Measurements from ENCODE around the gene H1-8. TPM values are rescaled to one million over a fixed set of nuclear protein-coding genes. Genes with fewer than 3 reads are reported as not detected.

Gene H1-8
- total and polyA plus RNA-seq, 4 experiments from 2014 or later: not detected

DNA sequence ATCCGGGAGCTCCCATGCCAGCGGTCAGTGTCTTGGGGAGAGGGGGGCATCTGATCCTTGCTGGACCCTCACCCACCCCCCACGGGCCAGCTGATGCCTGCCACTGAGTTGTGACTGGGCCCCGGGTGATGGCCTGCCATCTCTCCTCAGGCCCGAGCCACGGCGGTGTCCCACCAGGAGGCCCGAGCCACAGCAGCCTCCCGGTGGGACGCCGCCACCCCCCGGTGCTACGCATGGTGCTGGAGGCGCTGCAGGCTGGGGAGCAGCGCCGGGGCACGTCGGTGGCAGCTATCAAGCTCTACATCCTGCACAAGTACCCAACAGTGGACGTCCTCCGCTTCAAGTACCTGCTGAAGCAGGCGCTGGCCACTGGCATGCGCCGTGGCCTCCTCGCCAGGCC is 4.3 kb downstream of the H1-8 start:
- Mint-ChIP-seq H3K9me3 (no peaks in the 10 kb centered on the region), H3K36me3 (no peaks in the 10 kb centered on the region), H3K4me1 (no peaks in the 10 kb centered on the region), H3K27ac (peak overlapping the region in 1 of 7 donors; percentile 25), H3K27me3 (no peaks in the 10 kb centered on the region), H3K4me3 (no peak overlapping the region)
- H3K36me3 ChIP-seq (ENCODE audit: insufficient read depth, low read length): no peaks in the 10 kb centered on the region
- CTCF ChIA-PET (ENCODE audit: partially characterized antibody): no interaction called here
- POLR2A ChIA-PET (ENCODE audit: partially characterized antibody): no interaction called here
- no peaks in the 10 kb centered on the region for H3K9me3 ChIP-seq (ENCODE audit: control insufficient read depth in 1 of 2, low read length in 2 of 2)
- intact Hi-C loops (cut with micrococcal nuclease): no loop called here
- DNase-seq: no peak
- H3K4me3 ChIP-seq (ENCODE audit: low read length in 2 of 2): no peak overlapping the region
- H3K4me1 ChIP-seq (ENCODE audit: insufficient read depth, low read length): no peaks in the 10 kb centered on the region
- H3K27me3 ChIP-seq (ENCODE audit: insufficient read depth, low read length): no peaks in the 10 kb centered on the region
- H3K27ac ChIP-seq (ENCODE audit: low read depth, low read length): no peak overlapping the region

- no peak overlapping the region for H3K27ac Mint-ChIP-seq
- no peaks in the 10 kb centered on the region for H3K9me3 Mint-ChIP-seq
- no peaks in the 10 kb centered on the region for H3K36me3 Mint-ChIP-seq
- H3K4me1 ChIP-seq (ENCODE audit: insufficient read depth, low read length): no peaks in the 10 kb centered on the region
- ChIA-PET CTCF (ENCODE audit: partially characterized antibody) (no interaction called here), POLR2A (ENCODE audit: partially characterized antibody) (no interaction called here)
- H3K4me1 Mint-ChIP-seq: peaks cover 0 to 5% (median 2%) of the 10 kb centered on the region in 4 donors
- no peaks in the 10 kb centered on the region for H3K9me3 ChIP-seq (ENCODE audit: control insufficient read depth in 1 of 2, low read length in 2 of 2)
- no peak for DNase-seq
- no peaks in the 10 kb centered on the region for H3K27me3 Mint-ChIP-seq
- no peaks in the 10 kb centered on the region for H3K36me3 ChIP-seq (ENCODE audit: insufficient read depth, low read length)
- intact Hi-C loops (cut with micrococcal nuclease): no loop called here
- H3K27me3 ChIP-seq (ENCODE audit: insufficient read depth, low read length): no peaks in the 10 kb centered on the region
- no peak overlapping the region for H3K27ac ChIP-seq (ENCODE audit: low read depth, low read length)
- no peak overlapping the region for H3K4me3 Mint-ChIP-seq
- H3K4me3 ChIP-seq (ENCODE audit: low read length in 2 of 2): no peak overlapping the region
Measured at GRCh38 chr3:129548104-129548965, 5.4 kb downstream of the H1-8 start.

GRCh38 chr3:129549006-129549800 is 6.2 kb downstream of the H1-8 start:
- CTCF ChIA-PET (ENCODE audit: partially characterized antibody): interaction anchor here (1.2 to 1.5 kb wide), 3 partner anchors 9 to 59 kb away, joined by 3 read pairs; no protein-coding TSS in a partner anchor
- H3K27me3 Mint-ChIP-seq: no peaks in the 10 kb centered on the region

DNA sequence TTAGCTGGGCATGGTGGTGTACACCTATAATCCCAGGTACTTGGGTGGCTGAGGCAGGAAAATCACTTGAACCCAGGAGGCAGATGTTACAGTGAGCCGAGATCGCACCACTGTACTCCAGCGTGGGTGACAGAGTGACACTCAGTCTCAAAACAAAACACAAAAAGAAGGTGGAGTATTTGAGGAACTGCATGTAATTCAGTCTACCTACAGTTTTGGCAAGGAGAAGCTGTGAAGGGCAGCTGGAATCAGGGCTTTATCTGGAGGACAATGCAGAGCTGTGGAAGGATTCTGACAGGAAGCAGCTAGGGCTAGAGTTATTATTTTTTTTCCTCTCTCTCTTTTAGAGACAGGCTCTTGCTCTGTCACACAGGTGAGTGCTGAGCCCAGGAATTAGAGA is 6.8 kb downstream of the H1-8 start:
- Mint-ChIP-seq H3K9me3 (no peaks in the 10 kb centered on the region), H3K27me3 (no peaks in the 10 kb centered on the region), H3K4me3 (no peak overlapping the region), H3K36me3 (no peaks in the 10 kb centered on the region), H3K27ac (peak overlapping the region in 3 of 7 donors; percentile 23 to 81 (median 77)), H3K4me1 (peaks cover 4 to 16% (median 14%) of the 10 kb centered on the region in 4 donors)
- Histone ChIP-seq H3K4me3 (ENCODE audit: low read length in 2 of 2) (no peak overlapping the region), H3K4me1 (ENCODE audit: insufficient read depth, low read length) (peaks cover 8% of the 10 kb centered on the region), H3K9me3 (ENCODE audit: control insufficient read depth in 1 of 2, low read length in 2 of 2) (no peaks in the 10 kb centered on the region), H3K27me3 (ENCODE audit: insufficient read depth, low read length) (no peaks in the 10 kb centered on the region), H3K36me3 (ENCODE audit: insufficient read depth, low read length) (no peaks in the 10 kb centered on the region), H3K27ac (ENCODE audit: low read depth, low read length) (no peak overlapping the region)
- no peak for DNase-seq
- CTCF ChIA-PET (ENCODE audit: partially characterized antibody): interaction anchor here (1.2 to 1.5 kb wide), 3 partner anchors 9 to 60 kb away, joined by 3 read pairs; no protein-coding TSS in a partner anchor
- intact Hi-C loops (cut with micrococcal nuclease): loop anchor here (10.0 kb wide), 1 partner anchor 55 kb away; the partner anchor contains the start of gene PLXND1
- POLR2A ChIA-PET (ENCODE audit: partially characterized antibody): no interaction called here

More at GRCh38 chr3:129549006-129549800, 6.2 kb downstream of the H1-8 start:
- intact Hi-C loops (cut with micrococcal nuclease): no loop called here
- H3K36me3 ChIP-seq (ENCODE audit: insufficient read depth, low read length): no peaks in the 10 kb centered on the region
- Mint-ChIP-seq H3K4me1 (peaks cover 2 to 10% (median 8%) of the 10 kb centered on the region in 4 donors), H3K27ac (peak overlapping the region in 2 of 7 donors; percentile 26 to 81), H3K4me3 (no peak overlapping the region), H3K9me3 (no peaks in the 10 kb centered on the region), H3K36me3 (no peaks in the 10 kb centered on the region)
- peaks cover 4% of the 10 kb centered on the region for H3K4me1 ChIP-seq (ENCODE audit: insufficient read depth, low read length)
- no peaks in the 10 kb centered on the region for H3K9me3 ChIP-seq (ENCODE audit: control insufficient read depth in 1 of 2, low read length in 2 of 2)
- H3K27ac ChIP-seq (ENCODE audit: low read depth, low read length): no peak overlapping the region
- no peak for DNase-seq
- no peaks in the 10 kb centered on the region for H3K27me3 ChIP-seq (ENCODE audit: insufficient read depth, low read length)
- POLR2A ChIA-PET (ENCODE audit: partially characterized antibody): no interaction called here
- no peak overlapping the region for H3K4me3 ChIP-seq (ENCODE audit: low read length in 2 of 2)

- Mint-ChIP-seq H3K27ac (peak overlapping the region in 3 of 7 donors; percentile 37 to 72 (median 45)), H3K4me3 (peak overlapping the region in 1 of 8 donors; percentile 53), H3K4me1 (peaks cover 4 to 17% (median 16%) of the 10 kb centered on the region in 4 donors), H3K9me3 (no peaks in the 10 kb centered on the region), H3K36me3 (no peaks in the 10 kb centered on the region), H3K27me3 (no peaks in the 10 kb centered on the region)
- intact Hi-C loops (cut with micrococcal nuclease): loop anchor here (10.0 kb wide), 1 partner anchor 52 kb away; the partner anchor contains the start of gene PLXND1
- Histone ChIP-seq H3K36me3 (ENCODE audit: insufficient read depth, low read length) (no peaks in the 10 kb centered on the region), H3K27me3 (ENCODE audit: insufficient read depth, low read length) (no peaks in the 10 kb centered on the region), H3K9me3 (ENCODE audit: control insufficient read depth in 1 of 2, low read length in 2 of 2) (no peaks in the 10 kb centered on the region), H3K27ac (ENCODE audit: low read depth, low read length) (no peak overlapping the region), H3K4me3 (ENCODE audit: low read length in 2 of 2) (no peak overlapping the region), H3K4me1 (ENCODE audit: insufficient read depth, low read length) (peaks cover 8% of the 10 kb centered on the region)
- no peak for DNase-seq
- ChIA-PET CTCF (ENCODE audit: partially characterized antibody) (interaction anchor here (1.2 kb wide), 1 partner anchor 11 kb away, joined by 3 read pairs; no protein-coding TSS in a partner anchor), POLR2A (ENCODE audit: partially characterized antibody) (interaction anchor here (0.9 to 1.6 kb wide), 5 partner anchors 24 to 707 kb away, joined by 3 to 4 read pairs (median 4); no protein-coding TSS in a partner anchor)
Measured at GRCh38 chr3:129552287-129553050, 9.5 kb downstream of the H1-8 start.

GRCh38 chr3:129553171-129553570 is 10.2 kb downstream of the H1-8 start:
- Mint-ChIP-seq H3K27me3 (no peaks in the 10 kb centered on the region), H3K27ac (peak overlapping the region in 1 of 7 donors; percentile 37), H3K4me3 (no peak overlapping the region), H3K4me1 (peaks cover 4 to 21% (median 18%) of the 10 kb centered on the region in 4 donors), H3K36me3 (no peaks in the 10 kb centered on the region), H3K9me3 (no peaks in the 10 kb centered on the region)
- Histone ChIP-seq H3K27ac (ENCODE audit: low read depth, low read length) (no peak overlapping the region), H3K36me3 (ENCODE audit: insufficient read depth, low read length) (no peaks in the 10 kb centered on the region), H3K4me3 (ENCODE audit: low read length in 2 of 2) (no peak overlapping the region), H3K9me3 (ENCODE audit: control insufficient read depth in 1 of 2, low read length in 2 of 2) (no peaks in the 10 kb centered on the region), H3K27me3 (ENCODE audit: insufficient read depth, low read length) (no peaks in the 10 kb centered on the region), H3K4me1 (ENCODE audit: insufficient read depth, low read length) (peaks cover 8% of the 10 kb centered on the region)
- intact Hi-C loops (cut with micrococcal nuclease): loop anchor here (10.0 kb wide), 1 partner anchor 52 kb away; the partner anchor contains the start of gene PLXND1
- POLR2A ChIA-PET (ENCODE audit: partially characterized antibody): interaction anchor here (0.9 to 1.6 kb wide), 4 partner anchors 23 to 707 kb away, joined by 3 to 4 read pairs (median 4); no protein-coding TSS in a partner anchor
- CTCF ChIA-PET (ENCODE audit: partially characterized antibody): no interaction called here
- DNase-seq: no peak
